K562 (cell line): ENCODE measurements around the gene FSCN2.

Experiments
- DPF2 ChIP-seq: fragments of 450-650 bp; IDR thresholded peaks from 2 replicates; pipeline ENCODE4 v1.6.1; 2016
- FOXA1 ChIP-seq: fragments of 450-650 bp; IDR thresholded peaks from 2 replicates; pipeline ENCODE4 v1.6.1; 2016; ENCODE audit warnings: mild to moderate bottlenecking, borderline replicate concordance
- GABPA ChIP-seq: fragments of 200-800 bp; sonication (Bioruptor generic); conservative IDR thresholded peaks from 2 replicates; pipeline ENCODE4 v1.6.1; 2016; ENCODE audit warnings: low read depth, missing genetic modification characterization, missing compliant biosample characterization
- NFE2 ChIP-seq: IDR thresholded peaks from 2 replicates; pipeline ENCODE4 v1.6.1; 2014; ENCODE audit warnings: antibody characterized with exemption, low read depth
- POLR2A ChIP-seq: fragments of 450-650 bp; conservative IDR thresholded peaks from 2 replicates; pipeline ENCODE4 v1.6.1; 2016
- SIRT6 ChIP-seq: IDR thresholded peaks from one replicate; pipeline ENCODE4 v1.6.1; 2012; ENCODE audit warnings: low read depth, mild to moderate bottlenecking, control low read depth, inconsistent platforms, low read length, moderate library complexity
- TAF1 ChIP-seq: IDR thresholded peaks from 2 replicates; pipeline ENCODE4 v1.6.1; 2011; ENCODE audit warnings: mild to moderate bottlenecking, low read length, moderate library complexity; ENCODE audit not compliant: insufficient read depth, control insufficient read depth, severe bottlenecking; ENCODE audit errors: extremely low read depth
- ZBTB1 ChIP-seq: sonication (generic); formaldehyde crosslinking; IDR thresholded peaks from 2 replicates; pipeline ENCODE4 v1.8.1; 2023; ENCODE audit warnings: missing genetic modification reagents, low read depth, mild to moderate bottlenecking, borderline replicate concordance
- ZNF232 ChIP-seq: sonication (generic); formaldehyde crosslinking; IDR thresholded peaks from 2 replicates; pipeline ENCODE4 v1.8.0; 2022; ENCODE audit warnings: mild to moderate bottlenecking, missing genetic modification reagents
- ZNF436 ChIP-seq: fragments of 250-450, 450-650 bp; sonication (Bioruptor Pico); formaldehyde crosslinking; IDR thresholded peaks from 2 replicates; pipeline ENCODE4 v1.7.0; 2020; ENCODE audit warnings: mild to moderate bottlenecking
- TF ChIP-seq, protein P1 (sequence below), 3 experiments: IDR thresholded peaks in 2 of 3; conservative IDR thresholded peaks in 1 of 3; 2 replicates each; pipeline ENCODE4 v1.5.1; 2011 to 2012; ENCODE audit warnings: low read length in 3 of 3, mild to moderate bottlenecking in 3 of 3, control low read depth in 2 of 3, improper control_type of control experiment in 1 of 3, inconsistent platforms in 1 of 3, low read depth in 1 of 3, mixed read lengths in 1 of 3, moderate library complexity in 1 of 3; ENCODE audit not compliant: insufficient read depth in 2 of 3
- TF ChIP-seq, protein P2 (sequence below): fragments of 250-450 bp; sonication (Bioruptor Pico); IDR thresholded peaks from 2 replicates; pipeline ENCODE4 v1.4.0; 2020; ENCODE audit warnings: mild to moderate bottlenecking, moderate library complexity

DNA sequence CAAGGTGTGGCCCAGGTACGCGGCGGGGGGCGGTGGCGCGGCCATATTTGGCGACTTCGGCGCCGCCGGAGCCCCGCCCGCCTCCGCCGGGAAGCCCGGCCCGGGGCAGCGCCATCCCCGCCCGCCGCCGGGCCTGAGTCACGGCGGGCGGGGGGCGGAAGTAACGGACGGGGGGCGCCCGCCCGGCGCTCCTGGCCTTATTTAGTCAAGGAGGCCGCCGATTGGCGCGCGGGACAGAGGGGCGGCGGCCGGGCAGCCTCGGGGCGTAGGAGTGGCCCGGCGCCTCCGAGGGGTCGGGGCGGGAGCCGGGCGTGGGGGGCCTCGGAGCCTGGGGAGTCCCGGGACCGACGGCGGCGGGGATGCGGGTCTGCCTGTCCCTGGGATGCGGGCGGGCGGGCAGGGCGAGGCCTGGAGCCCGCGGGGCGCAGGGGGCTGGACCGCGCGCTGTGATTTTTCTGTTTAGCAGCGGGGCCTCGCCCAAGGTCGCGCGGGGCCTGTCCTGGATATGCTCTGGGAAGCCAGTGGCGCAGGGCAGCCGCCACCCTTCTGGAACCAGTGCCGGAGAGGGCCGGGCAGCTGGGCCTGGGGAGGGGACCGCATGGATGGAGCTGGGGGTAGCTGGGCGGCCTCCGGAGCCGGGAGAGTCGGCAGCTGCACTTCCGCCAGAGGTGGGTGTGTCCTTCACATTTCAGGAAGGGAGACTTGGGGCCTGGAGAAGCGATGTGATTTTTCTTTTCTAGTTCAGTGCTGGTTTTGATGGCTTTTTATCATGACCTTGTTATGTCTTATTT is 13.2 kb upstream of the FSCN2 start:
- TF ChIP-seq SIRT6 (no peak), ZBTB1 (no peak), TAF1 (no peak), DPF2 (no peak), POLR2A (no peak), GABPA (tag) (peak; percentile 61), FOXA1 (no peak), ZNF232 (CRISPR knock-in tag) (no peak), ZNF436 (no peak), NFE2 (no peak)
- TF ChIP-seq, protein P1, sequence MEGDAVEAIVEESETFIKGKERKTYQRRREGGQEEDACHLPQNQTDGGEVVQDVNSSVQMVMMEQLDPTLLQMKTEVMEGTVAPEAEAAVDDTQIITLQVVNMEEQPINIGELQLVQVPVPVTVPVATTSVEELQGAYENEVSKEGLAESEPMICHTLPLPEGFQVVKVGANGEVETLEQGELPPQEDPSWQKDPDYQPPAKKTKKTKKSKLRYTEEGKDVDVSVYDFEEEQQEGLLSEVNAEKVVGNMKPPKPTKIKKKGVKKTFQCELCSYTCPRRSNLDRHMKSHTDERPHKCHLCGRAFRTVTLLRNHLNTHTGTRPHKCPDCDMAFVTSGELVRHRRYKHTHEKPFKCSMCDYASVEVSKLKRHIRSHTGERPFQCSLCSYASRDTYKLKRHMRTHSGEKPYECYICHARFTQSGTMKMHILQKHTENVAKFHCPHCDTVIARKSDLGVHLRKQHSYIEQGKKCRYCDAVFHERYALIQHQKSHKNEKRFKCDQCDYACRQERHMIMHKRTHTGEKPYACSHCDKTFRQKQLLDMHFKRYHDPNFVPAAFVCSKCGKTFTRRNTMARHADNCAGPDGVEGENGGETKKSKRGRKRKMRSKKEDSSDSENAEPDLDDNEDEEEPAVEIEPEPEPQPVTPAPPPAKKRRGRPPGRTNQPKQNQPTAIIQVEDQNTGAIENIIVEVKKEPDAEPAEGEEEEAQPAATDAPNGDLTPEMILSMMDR (IDR thresholded peaks at IDR 0.05 in 2 of 3, conservative IDR thresholded peaks at IDR 0.05 in 1 of 3; ENCODE audit: insufficient read depth in 2 of 3, low read depth in 1 of 3, low read length in 3 of 3): no peak
- TF ChIP-seq, protein P2, sequence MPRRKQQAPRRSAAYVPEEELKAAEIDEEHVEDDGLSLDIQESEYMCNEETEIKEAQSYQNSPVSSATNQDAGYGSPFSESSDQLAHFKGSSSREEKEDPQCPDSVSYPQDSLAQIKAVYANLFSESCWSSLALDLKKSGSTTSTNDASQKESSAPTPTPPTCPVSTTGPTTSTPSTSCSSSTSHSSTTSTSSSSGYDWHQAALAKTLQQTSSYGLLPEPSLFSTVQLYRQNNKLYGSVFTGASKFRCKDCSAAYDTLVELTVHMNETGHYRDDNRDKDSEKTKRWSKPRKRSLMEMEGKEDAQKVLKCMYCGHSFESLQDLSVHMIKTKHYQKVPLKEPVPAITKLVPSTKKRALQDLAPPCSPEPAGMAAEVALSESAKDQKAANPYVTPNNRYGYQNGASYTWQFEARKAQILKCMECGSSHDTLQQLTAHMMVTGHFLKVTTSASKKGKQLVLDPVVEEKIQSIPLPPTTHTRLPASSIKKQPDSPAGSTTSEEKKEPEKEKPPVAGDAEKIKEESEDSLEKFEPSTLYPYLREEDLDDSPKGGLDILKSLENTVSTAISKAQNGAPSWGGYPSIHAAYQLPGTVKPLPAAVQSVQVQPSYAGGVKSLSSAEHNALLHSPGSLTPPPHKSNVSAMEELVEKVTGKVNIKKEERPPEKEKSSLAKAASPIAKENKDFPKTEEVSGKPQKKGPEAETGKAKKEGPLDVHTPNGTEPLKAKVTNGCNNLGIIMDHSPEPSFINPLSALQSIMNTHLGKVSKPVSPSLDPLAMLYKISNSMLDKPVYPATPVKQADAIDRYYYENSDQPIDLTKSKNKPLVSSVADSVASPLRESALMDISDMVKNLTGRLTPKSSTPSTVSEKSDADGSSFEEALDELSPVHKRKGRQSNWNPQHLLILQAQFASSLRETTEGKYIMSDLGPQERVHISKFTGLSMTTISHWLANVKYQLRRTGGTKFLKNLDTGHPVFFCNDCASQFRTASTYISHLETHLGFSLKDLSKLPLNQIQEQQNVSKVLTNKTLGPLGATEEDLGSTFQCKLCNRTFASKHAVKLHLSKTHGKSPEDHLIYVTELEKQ: no peak
